Astrocyte of the spinal cord (primary cell): ENCODE measurements around the gene PDE8B.

Experiments used
- DNase-seq: peaks from one replicate; pipeline ENCODE4 v3.0.0; 2011; ENCODE audit warnings: low read depth, low spot score
- H3K4me3 ChIP-seq: 2 replicates; pipeline ENCODE4 v1.5.1; 2011; ENCODE audit warnings: low read depth, mild to moderate bottlenecking, low read length, moderate library complexity
- in situ Hi-C: cut with HindIII; loops from 2 replicates; pipeline ENCODE4 v1.10.0; 2017; ENCODE audit warnings: low sequenced_read_pairs
- TF ChIP-seq, protein P1 (sequence below): IDR thresholded peaks from 2 replicates; pipeline ENCODE4 v1.5.1; 2012; ENCODE audit warnings: low read depth, mild to moderate bottlenecking, low read length, inconsistent platforms

Gene PDE8B

DNA sequence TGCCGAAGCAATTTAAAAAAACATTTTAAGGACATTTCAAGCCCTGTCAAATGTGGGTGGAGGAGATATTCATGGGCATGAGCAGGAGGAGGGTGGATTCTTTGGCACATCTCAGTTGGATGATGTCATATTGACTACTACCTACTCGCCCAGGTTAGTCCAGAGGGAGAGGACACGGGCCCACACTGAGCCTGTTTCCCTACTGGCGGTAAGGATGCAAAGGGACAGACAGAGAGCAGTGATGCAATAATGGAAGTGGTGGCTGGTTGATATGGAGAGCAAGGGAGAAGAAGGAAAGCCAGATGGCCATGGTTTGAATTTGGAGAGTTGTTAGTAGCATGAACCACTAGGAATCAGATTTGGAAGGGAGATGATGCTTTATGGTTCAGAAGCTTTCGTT lies 34.1 kb upstream of the PDE8B start:
- in situ Hi-C loops, result no loop called here
- no peak for DNase-seq
- H3K4me3 ChIP-seq, result no peak overlapping the region
- TF ChIP-seq, protein P1, sequence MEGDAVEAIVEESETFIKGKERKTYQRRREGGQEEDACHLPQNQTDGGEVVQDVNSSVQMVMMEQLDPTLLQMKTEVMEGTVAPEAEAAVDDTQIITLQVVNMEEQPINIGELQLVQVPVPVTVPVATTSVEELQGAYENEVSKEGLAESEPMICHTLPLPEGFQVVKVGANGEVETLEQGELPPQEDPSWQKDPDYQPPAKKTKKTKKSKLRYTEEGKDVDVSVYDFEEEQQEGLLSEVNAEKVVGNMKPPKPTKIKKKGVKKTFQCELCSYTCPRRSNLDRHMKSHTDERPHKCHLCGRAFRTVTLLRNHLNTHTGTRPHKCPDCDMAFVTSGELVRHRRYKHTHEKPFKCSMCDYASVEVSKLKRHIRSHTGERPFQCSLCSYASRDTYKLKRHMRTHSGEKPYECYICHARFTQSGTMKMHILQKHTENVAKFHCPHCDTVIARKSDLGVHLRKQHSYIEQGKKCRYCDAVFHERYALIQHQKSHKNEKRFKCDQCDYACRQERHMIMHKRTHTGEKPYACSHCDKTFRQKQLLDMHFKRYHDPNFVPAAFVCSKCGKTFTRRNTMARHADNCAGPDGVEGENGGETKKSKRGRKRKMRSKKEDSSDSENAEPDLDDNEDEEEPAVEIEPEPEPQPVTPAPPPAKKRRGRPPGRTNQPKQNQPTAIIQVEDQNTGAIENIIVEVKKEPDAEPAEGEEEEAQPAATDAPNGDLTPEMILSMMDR, result no peak

DNA sequence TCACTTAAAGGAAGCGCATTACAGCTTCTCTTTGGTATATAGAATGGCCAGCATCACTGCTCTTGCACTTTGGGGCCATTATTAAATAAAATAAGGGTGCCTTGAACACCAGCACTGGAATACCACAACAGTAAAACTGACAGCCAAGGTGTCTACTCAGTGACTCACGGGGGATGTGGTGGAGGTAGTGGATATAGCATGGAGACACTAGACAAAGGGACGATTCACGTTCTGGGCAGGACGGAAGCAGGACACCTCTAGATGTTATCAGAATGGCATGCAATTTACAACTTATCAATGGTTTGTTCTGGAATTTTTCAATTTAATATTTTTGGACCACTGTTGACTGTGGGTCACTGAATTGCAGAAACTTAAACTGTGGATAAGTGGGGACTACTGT lies 32.9 kb upstream of the PDE8B start:
- TF ChIP-seq, protein P1, result no peak
- in situ Hi-C loops, result no loop called here
- no peak overlapping the region for H3K4me3 ChIP-seq
- DNase-seq, result no peak

DNA sequence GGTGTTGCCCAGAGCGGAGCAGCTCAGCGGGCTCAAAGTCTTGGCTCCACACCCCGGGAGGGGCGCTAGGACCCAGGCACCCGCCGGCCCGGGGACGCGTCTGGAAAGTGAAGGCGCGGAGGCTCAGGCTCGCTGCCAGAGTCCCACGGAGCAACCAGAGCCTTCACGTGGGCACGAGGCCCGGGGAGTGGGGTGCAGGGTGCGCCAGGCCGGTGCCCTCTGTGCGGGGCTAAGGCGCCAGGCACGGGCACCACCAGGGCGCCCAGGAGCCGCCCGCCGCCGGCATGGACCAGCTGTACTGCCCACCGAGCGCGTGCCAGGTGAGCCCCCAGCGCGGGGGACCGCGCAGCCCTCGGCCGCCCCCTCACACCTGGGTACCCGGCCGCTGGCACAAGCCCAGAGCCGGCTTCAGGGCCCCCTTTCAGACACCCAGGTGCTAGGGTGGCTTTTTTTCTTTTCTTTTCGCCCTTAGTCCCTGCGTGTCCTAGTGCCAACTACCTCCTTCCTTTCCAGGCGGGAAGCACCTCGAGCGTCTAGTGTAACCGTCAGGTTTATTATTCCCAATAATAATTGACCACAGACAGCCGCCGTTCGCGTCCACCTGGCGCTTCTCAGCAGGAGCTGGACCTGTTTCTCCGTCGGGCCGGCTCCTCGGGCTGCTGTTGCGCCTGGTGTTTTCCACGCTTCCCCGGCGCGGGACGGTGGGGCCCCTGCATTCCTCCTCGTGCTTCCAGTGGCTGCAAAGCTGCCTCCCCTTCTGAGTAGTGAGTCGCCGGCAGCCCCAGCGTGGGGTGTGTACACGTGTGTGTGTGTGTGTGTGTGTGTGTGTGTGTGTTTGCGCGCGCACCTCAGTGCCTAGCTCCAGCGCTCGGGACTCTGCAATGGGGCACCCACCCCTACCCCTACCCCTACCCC lies 30.1 kb upstream of the PDE8B start:
- DNase-seq, result no peak
- H3K4me3 ChIP-seq, result peak overlapping the region; percentile 29
- TF ChIP-seq, protein P1, result no peak
- in situ Hi-C loops, result no loop called here

DNA sequence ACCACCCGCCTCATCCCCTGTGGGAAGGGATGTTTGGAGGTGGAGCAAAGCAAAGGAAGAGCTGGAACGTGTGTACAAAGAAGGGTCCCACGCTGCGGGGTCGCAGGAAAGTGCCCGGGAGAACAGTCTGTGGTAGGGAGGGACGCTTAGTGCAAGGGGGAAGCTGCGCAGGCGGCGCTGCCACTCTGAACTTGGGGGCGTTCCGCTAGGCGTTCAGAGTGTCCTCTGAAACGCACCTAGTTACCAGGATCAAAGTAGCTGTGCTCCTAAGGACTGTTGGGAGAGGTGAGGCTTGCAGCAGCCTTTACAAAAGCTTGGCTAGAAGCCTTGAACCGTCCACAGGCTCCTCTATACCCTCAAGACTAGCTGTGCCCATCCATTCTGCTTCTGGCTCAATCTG lies 29.3 kb upstream of the PDE8B start:
- no peak for DNase-seq
- in situ Hi-C loops, result no loop called here
- no peak overlapping the region for H3K4me3 ChIP-seq
- TF ChIP-seq, protein P1, result no peak

DNA sequence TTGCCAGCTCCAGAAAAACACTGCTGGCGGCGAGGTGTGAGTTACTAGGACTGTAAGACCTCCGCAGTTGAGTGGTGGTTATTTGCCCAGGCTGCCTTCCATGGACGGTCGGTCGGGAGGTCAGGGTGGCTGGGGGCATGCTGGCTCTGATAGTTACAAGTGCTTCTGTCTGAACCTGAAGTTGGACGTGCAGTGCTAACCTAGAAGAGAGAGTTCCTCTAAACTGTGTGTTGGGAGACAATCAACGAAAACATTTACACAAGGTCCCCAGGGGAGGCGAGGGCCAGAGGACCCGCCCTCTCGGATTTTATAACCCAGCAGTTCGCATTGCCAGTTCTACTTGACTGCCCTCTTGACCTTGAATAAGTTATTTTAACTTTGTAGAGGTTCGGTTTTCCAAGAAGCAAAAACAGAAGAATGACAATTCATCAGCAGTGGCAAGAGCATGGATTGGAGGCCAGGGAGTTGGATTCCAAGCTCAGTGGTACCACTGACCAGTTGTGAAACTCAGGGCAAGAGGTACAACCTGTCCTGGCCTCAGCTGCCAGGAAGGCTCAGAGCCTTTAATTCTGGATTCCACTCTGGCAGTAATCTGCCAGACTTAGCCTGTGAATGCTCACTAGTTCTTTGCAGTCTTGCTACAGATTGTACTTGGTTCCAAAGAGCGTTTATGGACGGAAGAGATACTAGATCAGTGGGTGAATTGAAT lies 28.7 kb upstream of the PDE8B start:
- H3K4me3 ChIP-seq, result no peak overlapping the region
- no peak for DNase-seq
- in situ Hi-C loops, result no loop called here
- TF ChIP-seq, protein P1, result no peak

DNA sequence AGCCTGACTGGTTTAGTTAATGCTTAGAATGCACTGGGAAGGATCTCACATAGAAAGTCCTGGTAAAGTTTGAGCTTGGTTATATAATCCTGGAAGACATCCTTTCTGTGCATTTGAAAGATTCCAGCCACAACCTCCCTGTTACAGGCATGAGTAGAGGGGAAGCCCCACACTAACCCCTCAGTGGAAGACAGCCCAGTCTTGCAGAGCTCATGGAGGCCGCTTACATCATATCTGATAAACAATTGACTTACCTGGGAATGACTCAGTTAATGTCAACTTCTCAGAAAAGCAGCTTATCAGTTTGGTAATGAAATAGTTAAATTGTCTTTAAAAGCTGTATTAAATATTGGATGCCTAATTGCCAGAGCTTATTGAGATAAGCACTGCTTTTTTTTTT lies 28.1 kb upstream of the PDE8B start:
- TF ChIP-seq, protein P1, result no peak
- in situ Hi-C loops, result no loop called here
- no peak overlapping the region for H3K4me3 ChIP-seq
- DNase-seq, result no peak
